Right lobe of liver (tissue), 6 donors: ENCODE results near the gene CACNG8. TPM values are rescaled to one million over a fixed set of nuclear protein-coding genes. Genes with fewer than 3 reads are reported as not detected.
A peak's percentile ranks its signal among the peaks of the same experiment; 100 is the strongest.

Experiments used
- ATAC-seq, 4 donors: fragments of 200-7000 bp; cut with Tn5 transposase; one replicate each; pipeline ENCODE4 v1.9.1; 2020; ENCODE audit warnings: mild to moderate bottlenecking in 4 of 4, moderate library complexity in 4 of 4
- DNase-seq, 3 donors: peaks; one replicate each; pipeline ENCODE4 v3.0.0-alpha.2; 2020
- H3K27ac ChIP-seq, 3 donors: fragments of 200-600 bp; one replicate each; pipeline ENCODE4 v1.8.0; 2022
- H3K27me3 ChIP-seq, 2 donors: fragments of 200-600 bp; one replicate each; pipeline ENCODE4 v1.8.0; 2022
- H3K36me3 ChIP-seq, 4 donors: fragments of 200-600 bp; sonication (generic) in 1 of 4; one replicate each; pipeline versions ENCODE4 v1.5.1 to v1.8.0; 2017 to 2022; ENCODE audit warnings: control low read depth in 1 of 4
- H3K4me1 ChIP-seq, 4 donors: fragments of 200-600 bp; sonication (generic) in 1 of 4; one replicate each; pipeline versions ENCODE4 v1.5.1 to v1.8.0; 2017 to 2022; ENCODE audit warnings: control low read depth in 1 of 4
- H3K4me3 ChIP-seq, 3 donors: fragments of 200-600 bp; one replicate each; pipeline ENCODE4 v1.8.0; 2022
- H3K9me3 ChIP-seq, 4 donors: fragments of 200-600 bp; sonication (generic) in 1 of 4; one replicate each; pipeline versions ENCODE4 v1.5.1 to v1.8.0; 2017 to 2022; ENCODE audit warnings: control low read depth in 1 of 4
- POLR2A ChIP-seq: fragments of 450-650 bp; IDR thresholded peaks from one replicate; pipeline ENCODE4 v1.6.1; 2017; ENCODE audit warnings: antibody characterized with exemption, mild to moderate bottlenecking
- WGBS: methylation state at CpG from one replicate; pipeline ENCODE4 v1.1.6; 2018; ENCODE audit warnings: low coverage, low lambda C conversion rate; ENCODE audit not compliant: insufficient coverage; ENCODE audit errors: missing lambda C conversion rate; 5-methylcytosine and 5-hydroxymethylcytosine counted together
- intact Hi-C, 2 donors: fragments of 100-400 bp; cut with DNase I; formaldehyde crosslinking; loops; one replicate each; pipeline versions ENCODE4 v1.11.2 to v1.14.1; 2022
- total RNA-seq, 6 experiments: library from RNA; depleted of rRNA in 2 of 6; stranded (reverse); fragments of >200 nt in 2 of 6; fragmentation: NEBNext Ultra II Directional in 3 of 6; extraction: Animal tissue kit (Norgen Biotek cat#: 25700) in 3 of 6; gene quantifications; one replicate each; pipeline versions ENCODE4 v1.1.0 to v1.2.4, GENCODE V29; 2016 to 2023
- TF ChIP-seq, protein P1 (sequence below), 4 donors: fragments of 200-600 bp in 3 of 4; fragments of 450-650 bp in 1 of 4; IDR thresholded peaks; one replicate each; pipeline versions ENCODE4 v1.5.1 to v1.8.0; 2016 to 2022; ENCODE audit warnings: antibody characterized with exemption in 4 of 4, mild to moderate bottlenecking in 2 of 4
- donor health status: DM: no; HTN: yes; CAD: no.
- donor health status: DM: no; HTN: no; CAD: no.
- donor health status: DM: no; HTN: no; CAD: no.
- donor health status: DM: no; HTN: yes; CAD: no.
- donor health status: DM: no; HTN: yes; CAD: no.

CACNG8 gene
- total RNA-seq, 6 experiments from 2014 or later = 0.02 TPM; not detected in 5

GRCh38 chr19:53982001-53982451, 19.3 kb downstream of the CACNG8 start:
- H3K9me3 ChIP-seq = no peaks in the 10 kb centered on the region
- H3K27ac ChIP-seq = no peak overlapping the region
- intact Hi-C loops = no loop called here
- ATAC-seq = no peak
- no peaks in the 10 kb centered on the region for H3K4me1 ChIP-seq
- H3K27me3 ChIP-seq = peaks cover 0 to 19% of the 10 kb centered on the region in 2 donors
- no peaks in the 10 kb centered on the region for H3K36me3 ChIP-seq
- no peak for TF ChIP-seq POLR2A
- TF ChIP-seq, protein P1, sequence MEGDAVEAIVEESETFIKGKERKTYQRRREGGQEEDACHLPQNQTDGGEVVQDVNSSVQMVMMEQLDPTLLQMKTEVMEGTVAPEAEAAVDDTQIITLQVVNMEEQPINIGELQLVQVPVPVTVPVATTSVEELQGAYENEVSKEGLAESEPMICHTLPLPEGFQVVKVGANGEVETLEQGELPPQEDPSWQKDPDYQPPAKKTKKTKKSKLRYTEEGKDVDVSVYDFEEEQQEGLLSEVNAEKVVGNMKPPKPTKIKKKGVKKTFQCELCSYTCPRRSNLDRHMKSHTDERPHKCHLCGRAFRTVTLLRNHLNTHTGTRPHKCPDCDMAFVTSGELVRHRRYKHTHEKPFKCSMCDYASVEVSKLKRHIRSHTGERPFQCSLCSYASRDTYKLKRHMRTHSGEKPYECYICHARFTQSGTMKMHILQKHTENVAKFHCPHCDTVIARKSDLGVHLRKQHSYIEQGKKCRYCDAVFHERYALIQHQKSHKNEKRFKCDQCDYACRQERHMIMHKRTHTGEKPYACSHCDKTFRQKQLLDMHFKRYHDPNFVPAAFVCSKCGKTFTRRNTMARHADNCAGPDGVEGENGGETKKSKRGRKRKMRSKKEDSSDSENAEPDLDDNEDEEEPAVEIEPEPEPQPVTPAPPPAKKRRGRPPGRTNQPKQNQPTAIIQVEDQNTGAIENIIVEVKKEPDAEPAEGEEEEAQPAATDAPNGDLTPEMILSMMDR (IDR thresholded peaks at IDR 0.05) = no peak
- H3K4me3 ChIP-seq = no peak overlapping the region
- no peak for DNase-seq
- no CpG with 5 or more reads among the region's 62 CpGs for WGBS

GRCh38 chr19:53982611-53983010, 19.9 kb downstream of the CACNG8 start:
- ATAC-seq (peak in 3 of 4 donors; percentile 5 to 16 (median 14)), DNase-seq (peak in 1 of 3 donors; percentile 45)
- H3K4me1 ChIP-seq = no peaks in the 10 kb centered on the region
- H3K36me3 ChIP-seq = no peaks in the 10 kb centered on the region
- peaks cover 0 to 15% of the 10 kb centered on the region in 2 donors for H3K27me3 ChIP-seq
- intact Hi-C loops = no loop called here
- no CpG with 5 or more reads among the region's 61 CpGs for WGBS
- no peak for TF ChIP-seq POLR2A
- no peaks in the 10 kb centered on the region for H3K9me3 ChIP-seq
- no peak overlapping the region for H3K4me3 ChIP-seq
- H3K27ac ChIP-seq = no peak overlapping the region

- no peak for ATAC-seq
- peaks cover 0 to 6% of the 10 kb centered on the region in 2 donors for H3K27me3 ChIP-seq
These were observed 20.9 kb downstream of the CACNG8 start for GRCh38 chr19:53983457-53984289.

GRCh38 chr19:53985863-53986262, 23.1 kb downstream of the CACNG8 start:
- Histone ChIP-seq H3K4me3 (no peak overlapping the region), H3K27me3 (peaks cover 0 to 5% of the 10 kb centered on the region in 2 donors), H3K36me3 (no peaks in the 10 kb centered on the region), H3K27ac (no peak overlapping the region), H3K4me1 (no peaks in the 10 kb centered on the region), H3K9me3 (no peaks in the 10 kb centered on the region)
- DNase-seq = no peak
- WGBS = 55% methylated on average over 6 of the region's 6 CpGs
- intact Hi-C loops = no loop called here
- ATAC-seq = no peak
- no peak for TF ChIP-seq POLR2A
- TF ChIP-seq, protein P1 (IDR thresholded peaks at IDR 0.05) = no peak

More at GRCh38 chr19:53983457-53984289, 20.9 kb downstream of the CACNG8 start:
- H3K4me3 ChIP-seq = no peak overlapping the region
- TF ChIP-seq, protein P1 (IDR thresholded peaks at IDR 0.05) = no peak
- TF ChIP-seq POLR2A = no peak
- 84% methylated on average over 15 of the region's 24 CpGs for WGBS
- no peaks in the 10 kb centered on the region for H3K36me3 ChIP-seq
- no peaks in the 10 kb centered on the region for H3K9me3 ChIP-seq
- DNase-seq = no peak
- intact Hi-C loops = no loop called here
- no peak overlapping the region for H3K27ac ChIP-seq
- H3K4me1 ChIP-seq = no peaks in the 10 kb centered on the region

GRCh38 chr19:53988981-53989380, 26.2 kb downstream of the CACNG8 start:
- Histone ChIP-seq H3K27me3 (peaks cover 0 to 15% of the 10 kb centered on the region in 2 donors), H3K36me3 (no peaks in the 10 kb centered on the region), H3K4me3 (no peak overlapping the region), H3K9me3 (no peaks in the 10 kb centered on the region), H3K27ac (no peak overlapping the region), H3K4me1 (no peaks in the 10 kb centered on the region)
- WGBS = 69% methylated on average over 6 of the region's 6 CpGs
- DNase-seq = no peak
- ATAC-seq = no peak
- no peak for TF ChIP-seq POLR2A
- TF ChIP-seq, protein P1 (IDR thresholded peaks at IDR 0.05) = no peak
- intact Hi-C loops = no loop called here
